ENCODE measurements around the gene ALDH1L1. TPM values are rescaled to one million over a fixed set of nuclear protein-coding genes. Genes with fewer than 3 reads are reported as not detected.

The ALDH1L1 gene
- total and polyA plus RNA-seq, 2 donors (not counting 1 experiment from before 2014, with no cell fraction given), result not detected

DNA sequence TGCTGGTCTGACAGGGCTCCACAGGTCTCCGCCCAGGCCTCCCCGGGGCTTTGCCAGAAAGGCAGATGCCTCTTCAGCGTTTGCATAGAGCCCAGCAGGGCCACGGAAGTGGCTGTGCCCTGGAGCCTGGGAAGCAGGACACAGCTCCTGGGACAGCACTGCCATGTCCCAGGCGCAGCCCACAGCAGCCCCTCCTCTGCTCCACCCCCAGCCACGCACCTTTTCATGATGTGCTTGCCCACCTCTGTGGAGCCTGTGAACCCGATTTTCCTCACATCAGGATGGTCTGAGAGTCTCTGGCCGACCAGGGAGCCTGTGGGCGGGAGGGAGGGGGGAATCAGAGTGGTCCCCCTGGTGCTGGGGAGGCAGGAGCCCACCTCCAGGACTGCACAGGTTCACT is 62.6 kb downstream of the ALDH1L1 start:
- Histone ChIP-seq H3K79me2 (ENCODE audit: control insufficient read depth, insufficient read depth, low read length) (no peaks in the 10 kb centered on the region), H3K27me3 (replicated peaks in 1 of 4; ENCODE audit: control extremely low read depth in 1 of 4, control insufficient read depth in 3 of 4, insufficient read depth in 4 of 4, low read length in 3 of 4) (no peaks in the 10 kb centered on the region), H4K20me1 (ENCODE audit: control insufficient read depth, insufficient read depth, low read length, poor library complexity, severe bottlenecking) (no peaks in the 10 kb centered on the region), H3K36me3 (replicated peaks in 1 of 2; ENCODE audit: control extremely low read depth in 1 of 2, control insufficient read depth in 1 of 2, extremely low read depth in 1 of 2, insufficient read depth in 2 of 2, low read length in 1 of 2) (no peaks in the 10 kb centered on the region), H3K9me3 (ENCODE audit: control extremely low read depth in 1 of 3, control insufficient read depth in 2 of 3, insufficient read depth in 1 of 3, low read length in 2 of 3) (no peaks in the 10 kb centered on the region), H2AFZ (ENCODE audit: insufficient read depth, low read depth, low read length, poor library complexity, severe bottlenecking) (no peak overlapping the region), H3K4me2 (replicated peaks; ENCODE audit: low read depth, low read length, poor library complexity, severe bottlenecking) (no peak overlapping the region), H3K9ac (ENCODE audit: low read length) (no peak overlapping the region), H3K4me3 (ENCODE audit: control extremely low read depth in 1 of 5, extremely low read depth in 1 of 5, insufficient read depth in 1 of 5, low read depth in 2 of 5, low read length in 4 of 5) (no peak overlapping the region), H3K27ac (ENCODE audit: low read length in 2 of 2) (no peak overlapping the region), H3K4me1 (ENCODE audit: control insufficient read depth in 2 of 2, insufficient read depth in 2 of 2, low read length in 2 of 2) (no peaks in the 10 kb centered on the region)
- no peak overlapping the region for H3K4me3 Mint-ChIP-seq
- ChIA-PET POLR2A (no interaction called here), CTCF (interaction anchor here (0.6 kb wide), 2 partner anchors 443 to 1095 kb away, joined by 3 to 4 read pairs; no protein-coding TSS in a partner anchor)
- no peaks in the 10 kb centered on the region for H3K9me3 Mint-ChIP-seq (ENCODE audit: insufficient read depth)
- DNase-seq (no peak), ATAC-seq (ENCODE audit: low read depth) (no peak)
- no peaks in the 10 kb centered on the region for H3K4me1 Mint-ChIP-seq
- peaks cover 10% of the 10 kb centered on the region for H3K27me3 Mint-ChIP-seq
- WGBS (ENCODE audit: insufficient coverage), result 77% methylated on average over 8 of the region's 9 CpGs
- intact Hi-C loops (cut with micrococcal nuclease), result no loop called here
- TF ChIP-seq EZH2 (IDR thresholded peaks at IDR 0.05; ENCODE audit: borderline replicate concordance, insufficient read depth, low read depth, low read length, poor library complexity, severe bottlenecking), result no peak
- TF ChIP-seq, protein P1, sequence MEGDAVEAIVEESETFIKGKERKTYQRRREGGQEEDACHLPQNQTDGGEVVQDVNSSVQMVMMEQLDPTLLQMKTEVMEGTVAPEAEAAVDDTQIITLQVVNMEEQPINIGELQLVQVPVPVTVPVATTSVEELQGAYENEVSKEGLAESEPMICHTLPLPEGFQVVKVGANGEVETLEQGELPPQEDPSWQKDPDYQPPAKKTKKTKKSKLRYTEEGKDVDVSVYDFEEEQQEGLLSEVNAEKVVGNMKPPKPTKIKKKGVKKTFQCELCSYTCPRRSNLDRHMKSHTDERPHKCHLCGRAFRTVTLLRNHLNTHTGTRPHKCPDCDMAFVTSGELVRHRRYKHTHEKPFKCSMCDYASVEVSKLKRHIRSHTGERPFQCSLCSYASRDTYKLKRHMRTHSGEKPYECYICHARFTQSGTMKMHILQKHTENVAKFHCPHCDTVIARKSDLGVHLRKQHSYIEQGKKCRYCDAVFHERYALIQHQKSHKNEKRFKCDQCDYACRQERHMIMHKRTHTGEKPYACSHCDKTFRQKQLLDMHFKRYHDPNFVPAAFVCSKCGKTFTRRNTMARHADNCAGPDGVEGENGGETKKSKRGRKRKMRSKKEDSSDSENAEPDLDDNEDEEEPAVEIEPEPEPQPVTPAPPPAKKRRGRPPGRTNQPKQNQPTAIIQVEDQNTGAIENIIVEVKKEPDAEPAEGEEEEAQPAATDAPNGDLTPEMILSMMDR (IDR thresholded peaks at IDR 0.05), result no peak
- no peak overlapping the region for H3K27ac Mint-ChIP-seq

DNA sequence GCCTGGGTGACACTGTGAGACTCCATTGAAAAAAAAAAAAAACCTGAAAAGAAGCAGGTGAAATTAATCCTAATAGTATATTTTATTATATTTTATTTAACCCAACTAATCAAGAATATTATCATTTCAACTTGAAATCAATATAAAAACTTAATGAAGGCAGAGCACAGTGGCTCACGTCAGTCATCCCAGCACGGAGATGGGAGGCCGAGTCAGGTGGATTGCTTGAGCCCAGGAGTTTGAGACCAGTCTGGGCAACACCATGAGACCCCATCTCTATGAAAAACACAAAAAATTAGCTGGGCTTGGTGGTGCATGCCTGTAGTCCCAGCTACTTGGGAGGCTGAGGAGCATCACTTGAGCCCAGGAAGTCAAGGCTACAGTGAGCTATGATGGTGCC is 63.2 kb downstream of the ALDH1L1 start:
- intact Hi-C loops (cut with micrococcal nuclease), result no loop called here
- no peak for TF ChIP-seq EZH2 (IDR thresholded peaks at IDR 0.05; ENCODE audit: borderline replicate concordance, insufficient read depth, low read depth, low read length, poor library complexity, severe bottlenecking)
- TF ChIP-seq, protein P1 (IDR thresholded peaks at IDR 0.05), result no peak
- H2AFZ ChIP-seq (ENCODE audit: insufficient read depth, low read depth, low read length, poor library complexity, severe bottlenecking), result no peak overlapping the region
- no peaks in the 10 kb centered on the region for H4K20me1 ChIP-seq (ENCODE audit: control insufficient read depth, insufficient read depth, low read length, poor library complexity, severe bottlenecking)
- H3K4me1 ChIP-seq (ENCODE audit: control insufficient read depth in 2 of 2, insufficient read depth in 2 of 2, low read length in 2 of 2), result no peaks in the 10 kb centered on the region
- no peaks in the 10 kb centered on the region for H3K36me3 ChIP-seq (replicated peaks in 1 of 2; ENCODE audit: control extremely low read depth in 1 of 2, control insufficient read depth in 1 of 2, extremely low read depth in 1 of 2, insufficient read depth in 2 of 2, low read length in 1 of 2)
- no CpG with 5 or more reads among the region's 3 CpGs for WGBS (ENCODE audit: insufficient coverage)
- ATAC-seq (ENCODE audit: low read depth) (no peak), DNase-seq (no peak)
- H3K9me3 Mint-ChIP-seq (ENCODE audit: insufficient read depth), result no peaks in the 10 kb centered on the region
- POLR2A ChIA-PET, result no interaction called here
- no peaks in the 10 kb centered on the region for H3K79me2 ChIP-seq (ENCODE audit: control insufficient read depth, insufficient read depth, low read length)
- no peak overlapping the region for H3K4me3 ChIP-seq (ENCODE audit: control extremely low read depth in 1 of 5, extremely low read depth in 1 of 5, insufficient read depth in 1 of 5, low read depth in 2 of 5, low read length in 4 of 5)
- CTCF ChIA-PET, result interaction anchor here (0.6 kb wide), 2 partner anchors 442 to 1095 kb away, joined by 3 to 4 read pairs; no protein-coding TSS in a partner anchor
- H3K4me1 Mint-ChIP-seq, result no peaks in the 10 kb centered on the region
- no peak overlapping the region for H3K27ac Mint-ChIP-seq
- H3K4me2 ChIP-seq (replicated peaks; ENCODE audit: low read depth, low read length, poor library complexity, severe bottlenecking), result no peak overlapping the region
- no peak overlapping the region for H3K4me3 Mint-ChIP-seq
- H3K9me3 ChIP-seq (ENCODE audit: control extremely low read depth in 1 of 3, control insufficient read depth in 2 of 3, insufficient read depth in 1 of 3, low read length in 2 of 3), result no peaks in the 10 kb centered on the region
- H3K27me3 ChIP-seq (replicated peaks in 1 of 4; ENCODE audit: control extremely low read depth in 1 of 4, control insufficient read depth in 3 of 4, insufficient read depth in 4 of 4, low read length in 3 of 4), result no peaks in the 10 kb centered on the region
- no peak overlapping the region for H3K9ac ChIP-seq (ENCODE audit: low read length)
- peaks cover 10% of the 10 kb centered on the region for H3K27me3 Mint-ChIP-seq
- no peak overlapping the region for H3K27ac ChIP-seq (ENCODE audit: low read length in 2 of 2)
